ENCODE measurements around the gene TOR2A.
"Not testable (repeated sequence)": the region's sequence is repeated elsewhere in the genome, so short reads cannot be mapped to it uniquely, and the experiment has no call there.

The TOR2A gene

GRCh38 chr9:127768698-127769097 is 33.6 kb upstream of the TOR2A start:
- DNase-seq (ENCODE audit: low read depth): no peak

GRCh38 chr9:127767909-127768331 is 32.8 kb upstream of the TOR2A start:
- DNase-seq (ENCODE audit: low read depth): no peak

GRCh38 chr9:127767410-127767809 is 32.3 kb upstream of the TOR2A start:
- no peak for DNase-seq (ENCODE audit: low read depth)

GRCh38 chr9:127765418-127765817 is 30.3 kb upstream of the TOR2A start:
- no peak for DNase-seq (ENCODE audit: low read depth)

GRCh38 chr9:127763918-127764384 is 28.9 kb upstream of the TOR2A start:
- DNase-seq (ENCODE audit: low read depth): no peak

- no peak for DNase-seq (ENCODE audit: low read depth)
Measured at GRCh38 chr9:127762111-127762676, 27.1 kb upstream of the TOR2A start.

- no peak for DNase-seq (ENCODE audit: low read depth)
Measured at GRCh38 chr9:127761491-127761956, 26.4 kb upstream of the TOR2A start.

GRCh38 chr9:127761061-127761460 is 26.0 kb upstream of the TOR2A start:
- no peak for DNase-seq (ENCODE audit: low read depth)

- DNase-seq (ENCODE audit: low read depth): no peak
Measured at GRCh38 chr9:127758843-127759242, 23.7 kb upstream of the TOR2A start.

- not testable (repeated sequence) for DNase-seq (ENCODE audit: low read depth)
Measured at GRCh38 chr9:127756776-127757175, 21.7 kb upstream of the TOR2A start.

GRCh38 chr9:127756233-127756632 is 21.1 kb upstream of the TOR2A start:
- DNase-seq (ENCODE audit: low read depth): no peak

- no peak for DNase-seq (ENCODE audit: low read depth)
Measured at GRCh38 chr9:127755061-127756060, 20.3 kb upstream of the TOR2A start.

GRCh38 chr9:127754099-127755060 is 19.3 kb upstream of the TOR2A start:
- DNase-seq (ENCODE audit: low read depth): no peak

- no peak for DNase-seq (ENCODE audit: low read depth)
Measured at GRCh38 chr9:127753622-127754021, 18.5 kb upstream of the TOR2A start.

- DNase-seq (ENCODE audit: low read depth): no peak
Measured at GRCh38 chr9:127753148-127753547, 18.1 kb upstream of the TOR2A start.

- no peak for DNase-seq (ENCODE audit: low read depth)
Measured at GRCh38 chr9:127751269-127752054, 16.4 kb upstream of the TOR2A start.

GRCh38 chr9:127749090-127749787 is 14.1 kb upstream of the TOR2A start:
- no peak for DNase-seq (ENCODE audit: low read depth)

GRCh38 chr9:127746959-127747569 is 12.0 kb upstream of the TOR2A start:
- no peak for DNase-seq (ENCODE audit: low read depth)

GRCh38 chr9:127744398-127745110 is 9.5 kb upstream of the TOR2A start:
- no peak for DNase-seq (ENCODE audit: low read depth)

Measured in stimulated activated CD8-positive, alpha-beta memory T cell treated with anti-CD3 and anti-CD28 coated beads, Interleukin-15, amount 100 ng/mL, for 1 hour (primary cell).